ENCODE data around the gene ARHGAP15.

DNA sequence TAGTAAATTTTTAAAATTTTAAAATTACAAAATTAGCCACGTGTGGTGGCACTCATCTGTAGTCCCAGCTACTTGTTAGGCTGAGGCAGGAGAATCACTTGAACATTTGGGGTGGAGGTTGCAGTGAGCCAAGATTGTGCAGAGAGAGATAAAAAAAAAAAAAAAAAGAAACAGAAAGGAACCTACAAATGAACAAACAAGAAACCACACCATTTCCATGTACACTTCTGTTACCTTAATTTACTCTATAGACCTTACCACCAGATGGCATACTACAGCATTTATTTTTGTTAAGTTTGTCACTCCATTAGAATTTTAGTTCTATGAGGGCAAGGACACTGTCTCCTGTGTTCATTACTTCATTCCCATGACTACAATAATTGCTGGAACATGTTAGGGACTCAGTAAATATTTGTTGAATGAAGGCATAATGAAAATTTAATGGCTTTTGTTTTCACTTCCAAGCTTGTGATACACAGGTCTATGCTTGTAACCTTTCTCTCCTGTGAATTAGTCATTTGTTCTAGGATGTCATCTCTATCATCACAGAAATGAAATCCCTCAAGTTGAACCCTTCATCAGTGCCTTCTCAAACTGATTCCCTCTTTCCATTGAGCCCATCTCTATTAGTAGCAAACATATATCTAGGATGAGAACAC is 76.0 kb downstream of the ARHGAP15 start:
- 0 out of 2 replicates have a peak, but pooled peaks have one; percentile 19 for TF ChIP-seq RAD21 (IDR thresholded peaks at IDR 0.05; ENCODE audit: low read depth)
- no peak for TF ChIP-seq POLR2A (IDR thresholded peaks at IDR 0.05; ENCODE audit: borderline replicate concordance, extremely low read depth, insufficient read depth, insufficient read length)
- no peak for TF ChIP-seq SIN3A (IDR thresholded peaks at IDR 0.05; ENCODE audit: low read depth)
- no peak for TF ChIP-seq EZH2 (IDR thresholded peaks at IDR 0.05)
